ENCODE measurements around the gene ADCY5.

DNA sequence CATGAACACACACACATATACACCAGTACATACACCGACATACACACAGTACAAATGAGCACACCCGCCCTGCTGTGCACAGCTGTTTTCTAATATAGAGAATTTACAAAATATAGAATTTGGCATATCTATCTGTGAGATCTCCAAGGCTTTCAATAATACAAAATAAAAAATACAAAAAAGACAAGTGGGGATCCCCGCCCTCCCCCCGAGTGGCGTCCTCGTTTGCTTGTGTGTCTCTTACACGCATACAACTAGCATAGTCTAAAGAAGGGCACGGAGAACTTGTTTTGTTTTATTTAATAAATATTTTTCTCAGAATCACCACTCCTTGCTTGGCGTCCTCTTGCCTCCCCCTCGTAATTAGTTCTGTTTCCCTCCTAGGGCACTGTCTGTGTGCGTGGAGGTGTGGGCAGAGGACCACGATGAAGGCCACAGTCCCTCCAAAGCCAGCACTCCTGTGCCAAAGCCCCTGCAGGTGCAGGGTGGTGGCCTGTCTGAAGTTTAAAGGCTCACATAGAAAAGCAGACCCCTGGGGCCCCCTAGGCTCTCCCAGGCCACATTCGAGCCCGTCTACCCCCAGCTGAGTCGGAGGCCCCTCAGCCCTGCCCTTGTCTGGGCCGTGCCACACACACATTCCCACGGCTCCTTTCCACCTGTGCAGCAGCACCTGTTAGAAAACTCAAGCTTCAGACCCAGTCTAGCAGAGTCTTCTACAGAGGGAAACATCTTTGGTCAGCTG is 165.1 kb downstream of the ADCY5 start:
- TF ChIP-seq, protein P1, sequence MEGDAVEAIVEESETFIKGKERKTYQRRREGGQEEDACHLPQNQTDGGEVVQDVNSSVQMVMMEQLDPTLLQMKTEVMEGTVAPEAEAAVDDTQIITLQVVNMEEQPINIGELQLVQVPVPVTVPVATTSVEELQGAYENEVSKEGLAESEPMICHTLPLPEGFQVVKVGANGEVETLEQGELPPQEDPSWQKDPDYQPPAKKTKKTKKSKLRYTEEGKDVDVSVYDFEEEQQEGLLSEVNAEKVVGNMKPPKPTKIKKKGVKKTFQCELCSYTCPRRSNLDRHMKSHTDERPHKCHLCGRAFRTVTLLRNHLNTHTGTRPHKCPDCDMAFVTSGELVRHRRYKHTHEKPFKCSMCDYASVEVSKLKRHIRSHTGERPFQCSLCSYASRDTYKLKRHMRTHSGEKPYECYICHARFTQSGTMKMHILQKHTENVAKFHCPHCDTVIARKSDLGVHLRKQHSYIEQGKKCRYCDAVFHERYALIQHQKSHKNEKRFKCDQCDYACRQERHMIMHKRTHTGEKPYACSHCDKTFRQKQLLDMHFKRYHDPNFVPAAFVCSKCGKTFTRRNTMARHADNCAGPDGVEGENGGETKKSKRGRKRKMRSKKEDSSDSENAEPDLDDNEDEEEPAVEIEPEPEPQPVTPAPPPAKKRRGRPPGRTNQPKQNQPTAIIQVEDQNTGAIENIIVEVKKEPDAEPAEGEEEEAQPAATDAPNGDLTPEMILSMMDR (IDR thresholded peaks at IDR 0.05 in 8 of 11, conservative IDR thresholded peaks at IDR 0.05 in 3 of 11): no peak
- TF ChIP-seq POLR2A (IDR thresholded peaks at IDR 0.05): no peak

All from spleen (tissue), 7 donors.